ENCODE results near the gene SUMF1.
A peak's percentile ranks its signal among the peaks of the same experiment; 100 is the strongest.

The SUMF1 gene

DNA sequence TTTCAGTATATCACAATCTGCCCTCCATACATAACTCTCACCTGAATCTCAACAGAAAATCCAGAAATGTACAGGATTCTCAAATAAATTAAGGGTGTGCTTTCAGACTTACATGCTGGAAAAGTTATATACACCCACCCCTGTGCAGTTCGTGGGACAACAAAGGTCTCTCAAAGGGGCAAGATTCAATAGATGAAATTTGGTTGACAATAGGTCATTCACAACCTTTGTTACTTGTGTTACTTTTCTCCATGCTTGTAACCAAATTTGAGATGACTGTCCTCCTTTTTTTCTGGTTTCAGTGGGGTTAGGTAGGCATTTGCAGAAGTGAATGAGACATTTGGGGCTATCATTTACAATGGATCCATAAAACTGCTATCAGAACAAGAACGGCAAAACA is 91.2 kb downstream of the SUMF1 start:
- no peak for DNase-seq

DNA sequence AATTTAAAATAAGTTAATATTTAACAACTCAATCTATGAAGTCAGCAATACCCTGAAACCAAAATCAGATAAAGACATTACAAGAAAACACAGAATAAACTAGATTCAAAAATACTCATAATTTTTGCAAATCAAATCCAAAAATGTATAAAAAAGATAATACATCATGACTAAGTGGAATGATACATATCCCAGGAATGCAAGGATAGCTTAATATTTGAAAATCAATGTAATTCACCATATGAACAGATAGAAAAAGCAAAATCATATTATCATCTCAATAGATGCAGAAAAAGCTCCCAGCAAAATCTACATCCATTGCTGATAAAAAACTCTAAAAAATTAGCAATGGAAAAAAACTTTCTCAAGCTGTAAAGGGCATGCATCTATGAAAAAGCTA is 93.4 kb downstream of the SUMF1 start:
- DNase-seq: no peak

DNA sequence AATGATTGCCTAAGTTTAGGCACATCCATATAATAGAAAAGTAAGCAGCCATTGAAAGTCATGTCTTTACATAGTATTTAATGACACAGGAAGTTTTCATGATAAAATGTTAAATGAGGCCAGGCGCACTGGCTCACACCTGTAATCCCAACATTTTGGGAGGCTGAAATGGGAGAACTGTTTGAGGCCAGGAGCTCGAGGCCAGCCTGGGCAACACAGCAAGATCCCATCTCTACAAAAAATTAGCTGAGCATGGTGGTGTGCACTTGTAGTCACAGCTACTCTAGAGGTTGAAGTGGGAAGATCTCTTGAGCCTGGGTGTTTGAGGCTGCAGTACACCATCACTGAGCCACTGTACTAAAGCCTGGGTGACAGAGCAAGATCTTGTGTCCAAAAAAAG is 104.5 kb downstream of the SUMF1 start:
- DNase-seq: no peak

DNA sequence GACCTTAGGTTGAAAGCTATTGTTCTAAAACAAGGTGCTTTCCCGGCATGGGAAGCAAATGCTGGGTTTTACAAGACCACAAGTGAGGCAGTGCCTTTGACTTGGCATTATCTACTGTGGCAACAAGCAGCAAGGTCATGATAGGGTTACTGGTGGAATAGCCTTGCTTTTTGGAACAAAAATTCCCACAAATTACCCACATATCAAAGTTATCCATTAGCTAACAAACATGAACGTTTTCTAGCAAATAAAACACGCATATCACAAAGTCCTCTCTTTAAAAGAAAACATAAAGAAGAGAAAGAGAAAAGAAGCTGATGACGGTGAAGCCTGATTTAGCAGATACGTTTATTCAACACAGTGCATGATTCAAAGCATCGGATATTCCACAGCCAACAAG is 106.3 kb downstream of the SUMF1 start:
- DNase-seq: no peak

DNA sequence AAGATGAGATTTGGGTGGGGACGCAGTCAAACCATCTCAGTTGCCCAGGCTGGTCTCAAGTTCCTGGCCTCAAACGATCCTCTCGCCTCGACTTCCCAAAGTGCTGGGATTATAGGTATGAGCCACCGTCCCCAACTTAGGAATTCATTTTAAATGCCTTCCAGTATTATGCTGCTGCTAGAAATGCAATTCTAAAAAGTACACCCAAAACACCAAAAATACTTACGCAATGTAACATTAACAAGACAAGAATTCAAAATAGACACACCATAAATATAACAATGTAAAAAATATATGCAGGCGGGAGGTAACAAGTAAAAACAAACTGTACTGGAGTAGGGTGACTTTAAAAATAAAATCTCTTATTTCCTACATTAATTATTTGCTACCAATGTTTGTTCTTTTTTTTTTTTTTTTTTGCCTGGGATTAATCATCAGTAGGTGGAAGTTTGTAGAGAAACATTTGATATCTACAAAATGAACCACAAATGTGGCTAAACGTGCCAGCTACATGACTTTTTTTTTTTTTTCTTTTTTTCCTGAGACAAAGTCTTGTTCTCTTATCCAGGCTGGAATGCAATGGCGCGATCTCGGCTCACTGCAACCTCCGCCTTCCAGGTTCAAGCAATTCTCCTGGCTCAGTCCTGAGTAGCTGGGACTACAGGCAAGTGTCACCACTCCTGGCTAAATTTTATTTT is 107.1 kb downstream of the SUMF1 start:
- no peak for DNase-seq

DNA sequence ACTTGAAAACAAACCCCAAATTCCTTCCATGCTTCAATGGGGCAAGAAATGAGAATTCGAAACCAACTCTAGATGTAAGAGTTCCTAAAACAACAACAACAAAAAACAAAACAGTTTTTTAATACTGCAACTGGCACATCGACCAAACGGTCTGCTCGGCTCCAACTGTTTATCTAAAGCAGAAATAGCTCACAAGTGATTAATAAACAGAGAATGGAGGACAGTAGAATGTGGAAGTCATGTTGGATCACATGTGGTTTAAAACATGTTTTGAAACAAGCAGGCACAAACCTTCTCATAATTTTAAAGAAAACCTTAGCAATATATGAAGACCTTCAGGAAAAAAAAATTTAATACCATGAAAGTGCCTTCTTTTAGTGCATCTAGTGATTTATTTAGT is 108.8 kb downstream of the SUMF1 start:
- peak; percentile 32 for DNase-seq

DNA sequence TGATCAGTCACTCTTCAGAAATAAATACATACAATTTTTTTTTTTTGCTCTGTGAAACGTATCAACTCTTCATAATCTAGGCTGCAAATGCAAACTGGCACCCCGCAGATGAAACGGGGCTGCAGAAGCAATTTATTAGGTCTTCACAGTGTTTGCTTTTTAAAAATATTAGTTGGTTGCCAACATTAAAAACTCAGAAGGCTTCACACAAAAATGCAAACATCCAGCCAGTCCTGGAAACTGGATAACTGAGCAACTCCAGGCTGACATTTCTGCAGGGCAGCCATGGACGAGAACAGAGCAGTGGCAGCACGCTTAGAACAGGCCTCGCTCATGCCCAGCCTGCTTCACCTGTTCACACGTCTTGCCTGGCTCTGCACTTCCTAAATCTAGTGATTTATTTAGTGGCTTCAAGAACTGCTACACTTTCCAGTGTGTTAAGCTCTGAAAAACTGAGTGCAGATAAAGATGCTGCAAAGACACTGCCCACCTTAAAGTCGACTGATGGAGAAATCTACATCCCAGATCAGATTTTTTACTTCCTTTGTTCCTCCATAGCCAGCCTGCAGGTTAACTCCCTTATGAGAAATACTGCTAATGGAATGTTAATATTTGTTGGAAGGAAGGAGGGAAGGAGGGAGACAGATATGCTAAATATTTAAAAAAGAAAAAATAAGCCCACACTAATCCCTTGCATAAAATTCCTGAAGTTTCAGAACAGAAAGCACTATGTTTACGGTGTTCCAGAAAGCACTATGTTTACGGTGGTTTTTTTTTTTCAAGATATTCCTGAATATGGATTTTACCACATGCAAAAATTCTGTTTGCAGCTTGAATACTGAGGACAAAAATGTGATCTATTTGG is 110.3 kb downstream of the SUMF1 start:
- no peak for DNase-seq

DNA sequence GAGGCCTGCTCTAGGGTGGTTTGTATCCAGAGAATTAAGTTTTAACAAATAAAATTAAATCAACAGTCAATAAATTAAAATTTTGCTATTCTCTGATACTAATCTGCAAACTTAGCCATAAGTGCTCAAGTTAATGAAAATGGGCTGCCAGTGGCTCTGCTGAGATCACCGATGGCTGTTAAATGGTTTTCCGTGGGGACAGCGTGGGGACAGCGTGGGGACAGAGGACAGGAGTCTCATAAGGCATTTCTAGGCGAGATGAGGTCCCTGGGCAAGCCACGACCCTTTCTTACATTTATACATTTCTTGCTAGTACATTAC is 110.9 kb downstream of the SUMF1 start:
- no peak for DNase-seq

DNA sequence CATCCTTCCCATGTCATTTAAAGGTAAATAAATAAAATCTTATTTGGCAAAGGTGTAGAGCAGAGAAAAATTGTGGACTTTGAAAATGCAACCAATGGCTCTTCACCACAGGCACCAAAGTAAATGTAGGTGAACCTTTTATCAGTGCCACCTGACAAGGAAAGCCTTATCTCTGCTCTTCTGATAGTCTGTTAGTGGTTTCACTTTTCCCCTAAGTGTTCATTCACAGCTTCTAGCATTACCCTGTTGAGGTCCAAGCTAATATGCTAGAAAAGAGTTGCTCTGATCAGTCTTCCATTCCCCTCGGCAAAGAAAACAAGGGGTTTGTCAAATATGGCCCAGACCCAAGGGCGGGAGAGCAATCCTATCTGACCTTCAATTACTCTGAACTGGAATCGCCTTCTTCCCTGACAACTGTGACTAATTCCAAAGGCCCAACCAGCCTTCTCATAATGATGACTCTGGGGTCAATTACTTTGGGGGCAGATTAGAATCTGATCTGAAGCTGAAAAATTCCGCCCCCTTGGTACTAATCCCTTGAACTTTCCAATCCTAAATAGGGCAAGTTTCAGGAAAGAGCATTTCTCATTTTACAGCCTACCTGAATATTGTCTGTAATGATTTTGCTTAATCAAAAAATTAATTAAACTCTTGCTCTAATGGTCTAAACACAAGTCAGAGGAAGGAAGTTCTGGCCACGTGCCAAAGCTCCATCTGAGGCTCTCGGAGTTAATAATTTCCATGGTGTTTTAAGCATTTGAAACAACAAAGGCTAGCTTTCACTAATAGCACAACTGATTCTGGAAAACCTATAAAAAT is 111.5 kb downstream of the SUMF1 start:
- DNase-seq: no peak

DNA sequence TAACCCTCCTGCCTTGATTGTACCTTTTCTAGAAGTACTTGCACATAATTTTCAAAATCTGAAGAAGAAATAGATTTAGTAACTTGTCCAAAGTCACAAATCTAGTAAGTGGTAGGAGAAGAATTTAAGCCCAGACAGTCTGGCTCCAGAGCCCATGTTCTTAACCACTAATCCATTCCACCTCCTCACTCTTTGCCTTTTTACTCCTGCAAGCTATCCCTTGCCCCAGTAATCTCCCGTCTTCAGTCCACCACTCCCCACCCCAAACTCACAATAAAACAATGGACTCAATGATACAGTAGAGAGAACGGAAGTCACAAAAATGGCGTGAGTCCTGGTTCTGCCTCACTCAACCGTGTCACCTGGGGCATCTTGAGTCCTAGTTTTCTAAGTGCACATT is 115.2 kb downstream of the SUMF1 start:
- DNase-seq: no peak

DNA sequence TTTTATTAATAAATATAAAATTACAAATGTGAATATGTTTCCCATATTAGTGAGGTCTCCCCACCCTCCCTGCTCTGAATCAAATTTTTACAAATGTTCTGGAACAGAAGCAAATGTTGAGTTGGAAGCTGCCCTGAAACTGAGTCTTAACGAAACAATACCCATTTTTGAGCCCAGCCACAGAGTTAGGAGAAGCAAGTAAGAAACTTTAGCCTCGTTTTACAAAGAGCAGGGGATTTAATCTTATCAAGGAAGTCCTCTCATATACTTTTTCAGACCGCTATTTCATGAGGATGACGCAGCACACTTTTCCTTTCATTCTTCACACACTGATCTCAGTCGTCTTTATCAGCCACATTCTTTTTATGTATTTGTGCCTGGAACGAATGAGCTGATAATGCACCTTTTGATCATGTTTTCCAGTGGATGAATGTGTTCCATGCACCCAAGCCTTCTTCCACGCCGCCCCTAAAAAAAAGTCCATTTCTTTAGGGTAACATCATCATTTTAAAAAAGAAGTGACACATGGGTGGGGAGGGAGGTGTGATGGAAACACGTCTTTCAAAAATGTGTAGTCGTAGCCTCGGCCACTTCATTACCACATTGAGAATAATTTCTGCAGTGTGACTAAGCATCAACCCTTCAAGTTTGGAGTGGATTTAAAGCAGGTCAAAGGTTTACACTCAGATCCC is 115.8 kb downstream of the SUMF1 start:
- peak; percentile 3 for DNase-seq

DNA sequence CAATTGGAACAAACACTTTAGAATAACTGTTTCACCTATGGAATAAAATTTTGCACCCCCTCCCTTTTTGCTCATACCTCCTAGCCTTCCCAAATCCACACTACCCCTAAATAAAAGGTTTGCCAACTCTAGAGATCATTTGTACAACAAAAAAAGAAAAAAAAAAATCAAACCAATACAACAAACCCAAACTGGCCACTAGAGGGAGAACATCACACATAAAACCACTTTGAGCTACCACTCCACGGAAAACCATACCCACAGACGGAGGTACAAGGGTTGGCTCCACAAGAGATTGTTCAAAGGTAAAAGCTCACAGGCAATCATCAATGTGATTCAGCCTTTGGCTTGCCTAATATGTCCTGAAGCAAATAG is 116.3 kb downstream of the SUMF1 start:
- DNase-seq: peak; percentile 57

DNA sequence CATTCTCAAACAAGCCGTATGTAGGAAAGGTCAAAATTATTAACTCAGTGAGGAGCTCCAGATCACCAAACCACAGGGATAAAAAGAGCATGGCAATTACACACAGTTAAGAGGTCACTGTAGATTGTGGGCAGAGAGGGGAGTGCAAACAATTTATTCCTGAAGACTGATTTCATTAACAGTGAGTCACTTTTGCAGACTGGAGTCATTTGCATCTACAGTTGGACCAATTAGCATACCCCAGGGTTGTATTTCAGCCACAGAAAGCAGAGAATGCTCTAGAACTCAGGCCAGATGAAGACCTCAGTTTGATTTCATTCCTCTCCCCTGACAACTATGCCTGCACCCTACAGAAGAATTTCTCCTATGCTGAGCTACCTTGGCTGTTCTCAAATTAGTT is 123.8 kb downstream of the SUMF1 start:
- peak; percentile 18 for DNase-seq

DNA sequence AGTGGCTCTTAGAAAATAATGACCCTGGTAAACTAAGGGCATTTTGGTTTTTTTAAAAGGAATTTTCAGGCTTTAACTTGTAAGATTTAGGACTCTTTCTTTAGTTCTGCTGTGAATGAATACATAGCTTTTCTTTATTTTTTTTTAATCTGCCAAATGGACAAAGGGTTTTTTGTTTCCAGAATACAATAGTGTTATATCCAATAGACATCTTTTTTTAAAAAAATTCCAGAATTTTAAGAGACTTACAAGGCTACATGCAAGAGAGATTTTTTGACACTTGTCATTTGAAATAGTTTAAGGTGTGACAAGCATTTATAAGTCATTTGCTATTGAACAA is 125.8 kb downstream of the SUMF1 start:
- no peak for DNase-seq

DNA sequence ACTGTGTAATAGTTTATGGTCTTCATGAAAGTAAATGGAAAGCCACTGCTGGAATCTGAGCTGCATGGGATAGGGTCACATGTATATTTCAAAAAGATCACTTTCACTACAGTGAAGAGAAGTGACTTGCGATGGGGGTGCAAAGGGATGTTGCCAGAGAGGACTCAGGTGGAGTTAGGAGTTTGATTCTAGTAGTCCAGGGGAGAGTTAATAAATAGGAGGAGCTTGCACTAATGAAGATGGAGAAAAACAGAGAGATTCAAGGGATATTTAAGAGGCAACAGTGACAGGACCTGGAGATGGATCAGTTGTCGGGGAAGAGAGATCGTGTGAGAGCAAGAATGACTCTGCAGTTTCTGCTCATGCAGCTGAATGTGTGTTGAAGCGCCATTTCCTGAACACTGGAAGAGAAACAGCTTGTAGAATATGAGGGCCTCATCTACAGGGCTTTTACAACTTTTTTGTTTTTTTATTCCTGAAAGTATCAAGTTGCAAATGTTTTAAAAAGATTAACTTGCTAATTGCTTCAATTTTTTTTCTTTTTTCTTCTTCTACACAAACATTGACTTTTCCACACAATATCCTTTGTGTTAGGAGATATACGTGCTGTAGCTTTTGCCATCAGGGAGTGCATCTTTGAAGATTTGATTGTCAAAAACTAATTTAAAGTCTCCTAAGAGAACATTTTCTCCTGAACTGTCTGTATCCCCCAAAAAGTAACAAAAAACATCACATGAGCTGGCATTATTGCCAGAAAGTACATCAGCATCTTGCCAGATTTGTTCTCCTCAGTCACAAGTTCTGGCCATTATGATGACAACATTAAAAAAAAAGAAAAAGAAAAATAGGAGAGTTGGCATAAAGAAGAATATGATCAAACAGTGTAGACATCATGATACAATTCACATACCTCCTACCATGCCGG is 126.4 kb downstream of the SUMF1 start:
- no peak for DNase-seq

DNA sequence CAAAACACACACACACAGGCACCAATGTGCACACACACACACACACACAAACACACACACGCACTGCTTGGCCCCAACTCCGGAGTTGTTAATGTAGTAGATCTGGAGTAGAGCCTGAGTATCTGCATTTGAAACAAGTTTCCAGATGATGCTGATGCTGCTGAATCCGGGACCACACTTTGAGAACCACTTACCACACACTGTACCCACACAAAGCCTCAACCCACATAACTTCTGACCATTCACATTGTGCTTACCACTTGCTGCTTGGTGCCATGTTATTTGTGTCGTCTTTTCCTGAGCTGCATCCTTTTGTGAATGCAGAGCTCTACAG is 127.0 kb downstream of the SUMF1 start:
- DNase-seq: no peak

DNA sequence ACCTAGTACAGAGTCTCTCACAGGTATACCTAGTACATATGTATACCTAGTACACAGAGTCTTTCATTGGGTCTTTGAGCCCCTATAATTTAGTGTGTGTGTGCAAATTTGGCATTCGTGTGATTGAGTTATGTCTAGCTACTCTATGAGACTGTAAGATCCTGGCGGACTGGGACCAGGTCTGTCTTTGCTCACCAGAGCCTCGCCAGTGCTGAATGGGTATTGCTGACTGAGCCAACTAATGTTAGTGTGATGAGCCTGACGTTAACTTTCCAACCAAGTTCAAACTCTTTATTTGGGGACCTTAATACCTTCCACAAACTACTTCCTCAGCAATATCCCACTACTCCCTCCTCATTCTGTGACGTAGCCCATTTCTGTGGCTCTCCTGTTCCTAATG is 128.3 kb downstream of the SUMF1 start:
- no peak for DNase-seq

DNA sequence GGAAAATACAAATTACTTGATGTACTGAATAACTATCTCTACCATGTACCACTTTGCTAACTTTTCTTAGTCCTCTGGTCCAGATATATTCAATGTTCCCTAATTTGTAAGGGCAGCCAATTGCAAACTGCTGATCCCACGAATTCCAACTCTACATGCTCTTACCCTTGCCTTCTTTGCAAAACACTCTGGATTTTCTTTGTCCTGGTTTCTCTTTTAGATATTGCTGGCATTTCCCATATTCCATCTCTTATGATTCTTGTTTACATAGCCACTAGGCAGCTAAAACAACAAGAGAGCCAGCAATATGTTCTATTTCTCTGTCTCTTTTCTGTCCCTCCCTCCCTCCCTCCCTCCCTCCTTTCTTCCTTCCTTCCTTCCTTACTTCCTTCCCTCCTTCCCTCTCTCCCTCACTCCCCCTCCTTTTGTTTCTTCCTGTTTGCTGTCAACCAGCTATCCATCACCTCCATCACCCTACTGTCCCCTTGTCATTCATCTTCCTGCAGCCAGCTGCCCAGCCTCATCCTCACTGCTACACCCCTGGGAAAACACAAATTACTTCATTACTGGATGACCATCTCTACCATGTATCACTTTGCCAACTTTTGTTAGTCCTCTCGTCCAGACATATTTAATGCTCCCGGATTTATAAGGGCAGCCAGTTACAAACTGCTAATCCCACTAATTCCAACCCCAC is 130.1 kb downstream of the SUMF1 start:
- DNase-seq: no peak

DNA sequence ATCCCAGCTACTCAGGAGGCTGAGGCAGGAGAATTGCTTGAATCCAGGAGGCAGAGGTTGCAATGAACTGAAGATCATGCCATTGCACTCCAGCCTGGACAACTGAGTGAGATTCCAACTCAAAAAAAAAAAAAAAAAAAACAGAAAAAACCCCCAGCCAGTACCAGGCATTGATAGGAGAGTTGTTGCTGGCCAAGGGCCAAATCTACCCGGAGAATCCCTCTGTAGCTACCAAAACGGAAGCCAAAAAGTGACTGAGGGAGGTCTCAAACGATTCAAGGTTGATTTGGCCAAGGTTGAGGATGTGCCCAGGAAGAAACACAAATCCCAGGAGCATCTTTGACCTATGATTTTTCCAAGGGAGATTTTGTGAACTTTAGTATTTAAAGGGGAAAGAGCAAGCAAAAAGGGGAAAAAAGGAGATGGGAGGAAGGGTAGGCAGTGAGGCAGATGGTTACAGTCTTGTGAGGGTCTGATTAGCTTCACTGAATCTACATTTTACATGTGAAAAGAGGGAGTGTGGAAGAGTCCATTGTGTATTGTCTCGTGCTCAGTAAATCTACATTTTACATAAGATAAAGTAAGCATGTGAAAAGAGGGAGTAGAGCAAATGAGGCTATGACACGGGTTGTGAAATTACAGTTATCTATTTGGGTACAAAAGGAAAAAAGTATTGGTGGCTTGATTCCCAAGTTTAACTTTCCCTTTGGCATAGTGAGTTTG is 131.1 kb downstream of the SUMF1 start:
- DNase-seq: no peak

DNA sequence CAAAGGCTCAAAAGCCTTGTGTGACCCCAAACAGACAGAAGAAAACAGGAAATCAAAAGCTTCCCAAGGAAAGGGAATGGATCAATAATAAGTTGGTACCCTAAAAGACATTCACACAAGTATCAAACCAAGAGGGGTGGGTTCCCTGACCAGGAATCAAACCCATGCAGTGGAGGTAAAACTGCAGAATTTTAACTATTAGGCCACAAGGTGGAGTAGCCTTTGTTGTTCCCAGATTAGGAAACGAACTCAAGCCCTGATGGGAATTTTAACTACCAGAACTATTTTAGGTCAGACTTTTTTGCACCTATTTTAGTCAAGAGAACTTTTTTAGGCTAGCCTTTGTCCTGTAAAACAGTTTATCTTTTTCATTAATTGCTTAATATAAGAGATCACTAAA is 132.5 kb downstream of the SUMF1 start:
- DNase-seq: peak; percentile 18

DNA sequence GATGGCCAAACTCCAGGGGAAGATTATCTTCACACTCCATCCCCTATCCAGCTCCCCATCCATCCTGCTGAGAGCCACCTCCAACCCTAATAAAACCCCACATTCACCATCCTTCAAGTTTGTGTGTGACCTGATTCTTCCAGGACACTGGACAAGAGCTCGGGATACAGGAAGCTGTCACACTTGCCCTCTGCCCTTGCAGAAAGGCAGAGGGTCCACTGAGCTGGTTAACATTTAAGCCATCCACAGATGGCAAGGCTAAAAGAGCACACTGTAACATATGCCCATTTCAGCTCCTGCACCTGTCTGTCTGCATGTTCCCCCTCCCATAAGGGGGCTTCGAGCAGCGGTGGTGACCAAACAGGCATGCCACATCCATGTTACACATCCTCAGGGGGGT is 134.1 kb downstream of the SUMF1 start:
- DNase-seq: no peak

Data from HCEC 1CT (cell line).